SK-N-SH treated with all-trans-retinoic acid at 6 μM for 48 hours (cell line): ENCODE measurements around the gene SNX10.

Experiments used
- ATAC-seq: fragments of 200-7000 bp; cut with Tn5 transposase; 3 replicates; pipeline ENCODE4 v1.9.1; 2020; ENCODE audit warnings: mild to moderate bottlenecking, moderate library complexity
- ARNTL ChIP-seq: fragments of 450-650 bp; formaldehyde crosslinking; IDR thresholded peaks from 2 replicates; pipeline ENCODE4 v1.5.0; 2020; ENCODE audit warnings: low read depth, mild to moderate bottlenecking, moderate library complexity, borderline replicate concordance
- BACH2 ChIP-seq: fragments of 250-450 bp; sonication (Bioruptor Pico); IDR thresholded peaks from 2 replicates; pipeline ENCODE4 v1.9.0; 2021; ENCODE audit warnings: mild to moderate bottlenecking, borderline replicate concordance
- CSDC2 ChIP-seq: fragments of 250-450 bp; sonication (Bioruptor Pico); IDR thresholded peaks from 2 replicates; pipeline ENCODE4 v1.5.0; 2020; ENCODE audit warnings: mild to moderate bottlenecking, moderate library complexity
- CSRNP3 ChIP-seq: fragments of 250-450 bp; sonication (Bioruptor Pico); IDR thresholded peaks from 2 replicates; pipeline ENCODE4 v1.5.1; 2021; ENCODE audit warnings: mild to moderate bottlenecking, moderate library complexity
- ESRRG ChIP-seq: fragments of 250-450 bp; sonication (Bioruptor Pico); IDR thresholded peaks from 2 replicates; pipeline ENCODE4 v1.6.1; 2021; ENCODE audit warnings: mild to moderate bottlenecking
- GLIS3 ChIP-seq: fragments of 250-450 bp; sonication (Bioruptor Pico); IDR thresholded peaks from 2 replicates; pipeline ENCODE4 v1.5.0; 2020; ENCODE audit warnings: mild to moderate bottlenecking, moderate library complexity
- ISL1 ChIP-seq: fragments of 250-450 bp; sonication (Bioruptor Pico); IDR thresholded peaks from 2 replicates; pipeline ENCODE4 v2.1.2; 2022; ENCODE audit warnings: mild to moderate bottlenecking, moderate library complexity
- OSR1 ChIP-seq: fragments of 250-450 bp; sonication (Bioruptor Pico); IDR thresholded peaks from 2 replicates; pipeline ENCODE4 v1.8.0; 2022; ENCODE audit warnings: moderate library complexity, mild to moderate bottlenecking, inconsistent platforms
- POU6F1 ChIP-seq: fragments of 250-450 bp; sonication (Bioruptor Pico); IDR thresholded peaks from 2 replicates; pipeline ENCODE4 v1.8.0; 2021; ENCODE audit warnings: low read depth, mild to moderate bottlenecking, moderate library complexity, borderline replicate concordance
- PPARA ChIP-seq: fragments of 250-450 bp; sonication (Bioruptor Pico); IDR thresholded peaks from 2 replicates; pipeline ENCODE4 v1.5.0; 2020; ENCODE audit warnings: mild to moderate bottlenecking, borderline replicate concordance
- RARB ChIP-seq: fragments of 250-450 bp; sonication (Bioruptor Pico); IDR thresholded peaks from 2 replicates; pipeline ENCODE4 v1.8.0; 2021; ENCODE audit warnings: mild to moderate bottlenecking, moderate library complexity
- SNAI2 ChIP-seq: fragments of 250-450 bp; sonication (Bioruptor Pico); IDR thresholded peaks from 2 replicates; pipeline ENCODE4 v1.5.0; 2020; ENCODE audit warnings: mild to moderate bottlenecking, moderate library complexity
- TCF4 ChIP-seq: fragments of 250-450 bp; sonication (Bioruptor Pico); IDR thresholded peaks from 2 replicates; pipeline ENCODE4 v1.8.0; 2021; ENCODE audit warnings: mild to moderate bottlenecking, moderate library complexity, borderline replicate concordance
- TOX ChIP-seq: fragments of 250-450 bp; sonication (Bioruptor Pico); IDR thresholded peaks from 2 replicates; pipeline ENCODE4 v1.8.0; 2021; ENCODE audit warnings: mild to moderate bottlenecking, moderate library complexity, borderline replicate concordance
- TSHZ2 ChIP-seq: fragments of 250-450 bp; sonication (Bioruptor Pico); IDR thresholded peaks from 2 replicates; pipeline ENCODE4 v1.5.0; 2020; ENCODE audit warnings: mild to moderate bottlenecking, moderate library complexity
- ZFP3 ChIP-seq: fragments of 250-450 bp; sonication (Bioruptor Pico); IDR thresholded peaks from 2 replicates; pipeline ENCODE4 v1.5.0; 2020; ENCODE audit warnings: mild to moderate bottlenecking, moderate library complexity
- ZFP30 ChIP-seq: fragments of 450-650 bp; formaldehyde crosslinking; IDR thresholded peaks from 2 replicates; pipeline ENCODE4 v1.5.0; 2022; ENCODE audit warnings: mild to moderate bottlenecking, moderate library complexity
- ZNF565 ChIP-seq: fragments of 450-650 bp; formaldehyde crosslinking; conservative IDR thresholded peaks from 2 replicates; pipeline ENCODE4 v1.5.0; 2020; ENCODE audit warnings: low read depth, mild to moderate bottlenecking, moderate library complexity
- ZNF70 ChIP-seq: fragments of 450-650 bp; formaldehyde crosslinking; IDR thresholded peaks from 2 replicates; pipeline ENCODE4 v1.5.0; 2020; ENCODE audit warnings: mild to moderate bottlenecking, moderate library complexity
- ZNF8 ChIP-seq: fragments of 450-650 bp; formaldehyde crosslinking; IDR thresholded peaks from 2 replicates; pipeline ENCODE4 v1.5.0; 2020; ENCODE audit warnings: mild to moderate bottlenecking, moderate library complexity
- TF ChIP-seq, protein P1 (sequence below): fragments of 250-450 bp; sonication (Bioruptor Pico); IDR thresholded peaks from 2 replicates; pipeline ENCODE4 v1.5.1; 2020; ENCODE audit warnings: low read depth, mild to moderate bottlenecking, moderate library complexity
- TF ChIP-seq, protein P2 (sequence below): fragments of 250-450 bp; sonication (Bioruptor Pico); IDR thresholded peaks from 2 replicates; pipeline ENCODE4 v1.8.0; 2020; ENCODE audit warnings: mild to moderate bottlenecking, moderate library complexity, borderline replicate concordance

Gene SNX10

GRCh38 chr7:26404189-26404996 lies 112.7 kb downstream of the SNX10 start:
- no peak for ATAC-seq
- TF ChIP-seq CSDC2 (CRISPR knock-in tag) (no peak), BACH2 (no peak), ZFP30 (no peak), ZNF565 (no peak), CSRNP3 (CRISPR knock-in tag) (no peak), POU6F1 (no peak), ISL1 (CRISPR knock-in tag) (no peak)
- TF ChIP-seq, protein P1, sequence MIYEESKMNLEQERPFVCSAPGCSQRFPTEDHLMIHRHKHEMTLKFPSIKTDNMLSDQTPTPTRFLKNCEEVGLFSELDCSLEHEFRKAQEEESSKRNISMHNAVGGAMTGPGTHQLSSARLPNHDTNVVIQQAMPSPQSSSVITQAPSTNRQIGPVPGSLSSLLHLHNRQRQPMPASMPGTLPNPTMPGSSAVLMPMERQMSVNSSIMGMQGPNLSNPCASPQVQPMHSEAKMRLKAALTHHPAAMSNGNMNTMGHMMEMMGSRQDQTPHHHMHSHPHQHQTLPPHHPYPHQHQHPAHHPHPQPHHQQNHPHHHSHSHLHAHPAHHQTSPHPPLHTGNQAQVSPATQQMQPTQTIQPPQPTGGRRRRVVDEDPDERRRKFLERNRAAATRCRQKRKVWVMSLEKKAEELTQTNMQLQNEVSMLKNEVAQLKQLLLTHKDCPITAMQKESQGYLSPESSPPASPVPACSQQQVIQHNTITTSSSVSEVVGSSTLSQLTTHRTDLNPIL (CRISPR knock-in tag) = no peak

DNA sequence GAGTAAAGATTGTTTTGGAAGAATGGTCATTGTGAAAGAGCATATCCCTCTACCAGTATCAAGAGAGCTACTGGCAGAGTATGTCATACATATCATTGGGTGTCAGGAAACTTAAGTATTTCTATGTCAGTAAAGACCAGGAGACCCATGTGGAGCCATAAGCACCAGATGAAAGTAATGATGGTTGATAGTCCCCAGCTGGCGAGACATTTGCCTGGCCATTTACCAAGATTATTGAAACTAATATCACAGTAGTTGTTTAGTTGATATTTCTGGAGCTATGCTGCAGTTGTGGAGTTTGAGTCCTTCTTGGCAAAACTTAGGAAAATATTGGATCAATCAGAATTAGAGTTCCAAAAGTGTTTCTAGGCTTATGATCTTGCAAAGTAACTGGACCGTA lies 114.8 kb downstream of the SNX10 start:
- ATAC-seq = no peak
- TF ChIP-seq ZNF565 (no peak), GLIS3 (CRISPR knock-in tag) (no peak), CSDC2 (CRISPR knock-in tag) (no peak)
- TF ChIP-seq, protein P2, sequence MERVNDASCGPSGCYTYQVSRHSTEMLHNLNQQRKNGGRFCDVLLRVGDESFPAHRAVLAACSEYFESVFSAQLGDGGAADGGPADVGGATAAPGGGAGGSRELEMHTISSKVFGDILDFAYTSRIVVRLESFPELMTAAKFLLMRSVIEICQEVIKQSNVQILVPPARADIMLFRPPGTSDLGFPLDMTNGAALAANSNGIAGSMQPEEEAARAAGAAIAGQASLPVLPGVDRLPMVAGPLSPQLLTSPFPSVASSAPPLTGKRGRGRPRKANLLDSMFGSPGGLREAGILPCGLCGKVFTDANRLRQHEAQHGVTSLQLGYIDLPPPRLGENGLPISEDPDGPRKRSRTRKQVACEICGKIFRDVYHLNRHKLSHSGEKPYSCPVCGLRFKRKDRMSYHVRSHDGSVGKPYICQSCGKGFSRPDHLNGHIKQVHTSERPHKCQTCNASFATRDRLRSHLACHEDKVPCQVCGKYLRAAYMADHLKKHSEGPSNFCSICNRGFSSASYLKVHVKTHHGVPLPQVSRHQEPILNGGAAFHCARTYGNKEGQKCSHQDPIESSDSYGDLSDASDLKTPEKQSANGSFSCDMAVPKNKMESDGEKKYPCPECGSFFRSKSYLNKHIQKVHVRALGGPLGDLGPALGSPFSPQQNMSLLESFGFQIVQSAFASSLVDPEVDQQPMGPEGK (CRISPR knock-in tag) = no peak

DNA sequence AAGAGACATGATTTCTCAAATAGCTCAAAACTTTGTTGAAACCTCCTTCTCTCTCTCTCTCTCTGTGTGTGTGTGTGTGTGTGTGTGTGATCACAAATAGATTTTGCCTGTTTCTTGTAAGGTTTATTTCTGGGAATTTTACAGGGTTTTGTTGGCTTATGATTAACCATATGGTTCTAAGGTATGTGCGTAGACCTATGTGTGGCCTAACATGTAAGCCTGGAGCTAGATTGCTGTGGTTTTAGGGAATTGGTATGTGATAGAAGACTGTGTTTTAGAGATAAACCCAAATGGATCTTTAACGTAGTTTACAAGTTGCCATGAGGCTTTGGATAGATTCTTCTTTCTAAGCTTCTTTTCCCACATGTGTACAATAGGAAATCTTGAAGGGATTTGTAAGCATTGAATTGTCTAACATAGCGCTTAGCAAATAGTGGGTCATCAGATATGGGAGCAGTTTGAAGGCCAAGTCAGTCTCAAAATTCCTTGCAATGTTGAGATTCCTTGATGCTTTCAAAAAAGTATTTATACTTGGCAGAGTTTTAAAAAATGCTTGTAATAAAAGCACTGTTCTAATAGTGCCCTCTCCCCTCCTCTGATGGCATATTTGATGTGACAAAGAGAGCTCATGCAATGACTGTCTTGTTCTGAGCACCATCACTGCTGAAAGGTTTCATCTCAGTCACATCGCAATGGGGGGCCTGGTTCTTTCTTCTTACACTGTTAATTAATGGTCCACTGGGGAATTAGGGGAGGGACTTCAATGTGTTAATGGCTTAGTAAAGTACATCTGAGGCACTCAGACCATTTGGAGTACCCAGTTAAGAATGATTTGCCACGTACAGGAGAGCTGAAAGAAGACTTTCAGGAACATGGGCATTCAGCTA lies 118.2 kb downstream of the SNX10 start:
- TF ChIP-seq CSDC2 (CRISPR knock-in tag) = no peak
- no peak for TF ChIP-seq ZFP3
- no peak for TF ChIP-seq PPARA (CRISPR knock-in tag)
- no peak for TF ChIP-seq TCF4 (CRISPR knock-in tag)
- TF ChIP-seq ZFP30 = no peak
- TF ChIP-seq ZNF565 = no peak
- TF ChIP-seq GLIS3 (CRISPR knock-in tag) = no peak
- no peak for TF ChIP-seq ZNF70 (CRISPR knock-in tag)
- TF ChIP-seq SNAI2 (CRISPR knock-in tag) = no peak
- no peak for TF ChIP-seq ARNTL (CRISPR knock-in tag)
- no peak for ATAC-seq

GRCh38 chr7:26413007-26413691 lies 121.5 kb downstream of the SNX10 start:
- ATAC-seq = no peak
- TF ChIP-seq ZNF8 (no peak), BACH2 (no peak), OSR1 (CRISPR knock-in tag) (no peak), ZNF565 (no peak), GLIS3 (CRISPR knock-in tag) (no peak), RARB (CRISPR knock-in tag) (no peak), ESRRG (CRISPR knock-in tag) (no peak), ZNF70 (CRISPR knock-in tag) (no peak), ARNTL (CRISPR knock-in tag) (no peak), TOX (CRISPR knock-in tag) (no peak), TSHZ2 (CRISPR knock-in tag) (no peak)
- TF ChIP-seq, protein P1 (CRISPR knock-in tag) = no peak
